B cell (primary cell): ENCODE measurements around the gene RASSF4. TPM values are rescaled to one million over a fixed set of nuclear protein-coding genes. Genes with fewer than 3 reads are reported as not detected.

Experiments used
- ATAC-seq: fragments of 200-7000 bp; cut with Tn5 transposase; one replicate; pipeline ENCODE4 v1.10.0; 2021; ENCODE audit warnings: low read depth, mild to moderate bottlenecking, moderate number of reproducible peaks, moderate library complexity
- CTCF ChIA-PET: fragments of 350-600 bp; sonication (Branson Sonifier 250); formaldehyde crosslinking; loops from one replicate; lab custom pipeline; 2021; ENCODE audit warnings: antibody characterized with exemption, inconsistent platforms; lab: Charles Lee
- POLR2A ChIA-PET: fragments of 350-600 bp; sonication (Branson Sonifier 250); formaldehyde crosslinking; loops from one replicate; lab custom pipeline; 2021; ENCODE audit warnings: antibody characterized with exemption; lab: Charles Lee
- DNase-seq: peaks from one replicate; pipeline ENCODE4 v3.0.0; 2013
- H2AFZ ChIP-seq: 2 replicates; pipeline ENCODE4 v1.6.1; 2012; ENCODE audit warnings: mild to moderate bottlenecking, low read depth, low read length; ENCODE audit not compliant: insufficient read depth, poor library complexity, severe bottlenecking
- H3K27ac ChIP-seq, 2 donors: 1 replicate in 1 of 2; 2 replicates in 1 of 2; pipeline ENCODE4 v1.5.1; 2012 to 2013; ENCODE audit warnings: low read length in 2 of 2, mild to moderate bottlenecking in 2 of 2, moderate library complexity in 1 of 2
- H3K27me3 ChIP-seq, 4 experiments: fragments of 200-600 bp in 1 of 4; sonication (generic) in 1 of 4; replicated peaks in 1 of 4; 1 replicate in 2 of 4; 2 replicates in 2 of 4; pipeline versions ENCODE4 v1.6.1 to v1.7.0; 2013 to 2016; ENCODE audit warnings: low read length in 3 of 4, mild to moderate bottlenecking in 2 of 4, mixed read lengths in 1 of 4, moderate library complexity in 1 of 4; ENCODE audit not compliant: insufficient read depth in 4 of 4, control insufficient read depth in 3 of 4; ENCODE audit errors: control extremely low read depth in 1 of 4
- H3K36me3 ChIP-seq, 2 experiments: replicated peaks in 1 of 2; 1 replicate in 1 of 2; 2 replicates in 1 of 2; pipeline versions ENCODE4 v1.6.1 to v1.7.1; 2013; ENCODE audit warnings: low read length in 1 of 2; ENCODE audit not compliant: insufficient read depth in 2 of 2, control insufficient read depth in 1 of 2; ENCODE audit errors: control extremely low read depth in 1 of 2, extremely low read depth in 1 of 2
- H3K4me1 ChIP-seq, 2 donors: fragments of 200-600 bp in 1 of 2; sonication (generic) in 1 of 2; 1 replicate in 1 of 2; 2 replicates in 1 of 2; pipeline versions ENCODE4 v1.5.1 to v1.6.1; 2013 to 2017; ENCODE audit warnings: low read length in 2 of 2; ENCODE audit not compliant: control insufficient read depth in 2 of 2, insufficient read depth in 2 of 2
- H3K4me2 ChIP-seq: replicated peaks from 2 replicates; pipeline ENCODE3; 2012; ENCODE audit warnings: mild to moderate bottlenecking, low read depth, low read length; ENCODE audit not compliant: poor library complexity, severe bottlenecking
- H3K4me3 ChIP-seq, 5 experiments: fragments of 200-600 bp in 1 of 5; sonication (generic) in 1 of 5; 1 replicate in 3 of 5; 2 replicates in 2 of 5; pipeline versions ENCODE4 v1.5.1 to v1.7.0; 2011 to 2016; ENCODE audit warnings: low read length in 4 of 5, mild to moderate bottlenecking in 4 of 5, low read depth in 2 of 5, control low read depth in 1 of 5, moderate library complexity in 1 of 5; ENCODE audit not compliant: insufficient read depth in 1 of 5; ENCODE audit errors: control extremely low read depth in 1 of 5, extremely low read depth in 1 of 5
- H3K79me2 ChIP-seq: fragments of 200-600 bp; sonication (generic); one replicate; pipeline ENCODE4 v1.6.0; 2016; ENCODE audit warnings: low read length; ENCODE audit not compliant: control insufficient read depth, insufficient read depth
- H3K9ac ChIP-seq: fragments of 200-600 bp; sonication (generic); 2 replicates; pipeline ENCODE4 v1.6.1; 2017; ENCODE audit warnings: mild to moderate bottlenecking, low read length, moderate library complexity
- H3K9me3 ChIP-seq, 3 donors: one replicate each; pipeline versions ENCODE4 v1.6.1 to v1.7.1; 2013; ENCODE audit warnings: low read length in 2 of 3; ENCODE audit not compliant: control insufficient read depth in 2 of 3, insufficient read depth in 1 of 3; ENCODE audit errors: control extremely low read depth in 1 of 3
- H4K20me1 ChIP-seq: 2 replicates; pipeline ENCODE4 v1.6.0; 2012; ENCODE audit warnings: mild to moderate bottlenecking, low read length; ENCODE audit not compliant: insufficient read depth, control insufficient read depth, poor library complexity, severe bottlenecking
- H3K27ac Mint-ChIP-seq: one replicate; pipeline ENCODE4 v1.8.0; 2021; ENCODE audit warnings: mixed read lengths
- H3K27me3 Mint-ChIP-seq: one replicate; pipeline ENCODE4 v1.8.0; 2021; ENCODE audit warnings: mixed read lengths
- H3K4me1 Mint-ChIP-seq: one replicate; pipeline ENCODE4 v1.8.0; 2021; ENCODE audit warnings: mixed read lengths
- H3K4me3 Mint-ChIP-seq: one replicate; pipeline ENCODE4 v1.8.0; 2021; ENCODE audit warnings: mixed read lengths
- H3K9me3 Mint-ChIP-seq: one replicate; pipeline ENCODE4 v1.8.0; 2022; ENCODE audit warnings: mixed read lengths; ENCODE audit not compliant: insufficient read depth
- CTCF ChIP-seq: fragments of 200-600 bp; IDR thresholded peaks from one replicate; pipeline ENCODE4 v1.8.0; 2022; ENCODE audit warnings: antibody characterized with exemption, mild to moderate bottlenecking
- EZH2 ChIP-seq: IDR thresholded peaks from 2 replicates; pipeline ENCODE4 v1.6.1; 2012; ENCODE audit warnings: borderline replicate concordance, low read depth, mild to moderate bottlenecking, moderate library complexity, low read length; ENCODE audit not compliant: insufficient read depth, poor library complexity, severe bottlenecking
- WGBS: methylation state at CpG from one replicate; pipeline ENCODE4 v1.1.5; 2013; ENCODE audit warnings: missing lambda C conversion rate; ENCODE audit not compliant: insufficient coverage; 5-methylcytosine and 5-hydroxymethylcytosine counted together
- intact Hi-C: fragments of 100-400 bp; cut with micrococcal nuclease; formaldehyde crosslinking; loops from one replicate; pipeline ENCODE4 v1.10.0; 2022
- polyA plus RNA-seq: library from polyadenylated mRNA; depleted of rRNA; stranded (reverse); fragments of >200 nt; gene quantifications from 2 replicates; pipeline ENCODE4 v1.2.3, GENCODE V29; 2012
- total RNA-seq, 2 donors: library from RNA; stranded (reverse); fragments of 120-200 nt in 1 of 2; gene quantifications; 1 replicate in 1 of 2; 2 replicates in 1 of 2; pipeline versions ENCODE4 v1.2.3 to v1.2.4, GENCODE V29; 2013 to 2022

Gene RASSF4
- total and polyA plus RNA-seq, 2 donors (not counting 1 experiment from before 2014, with no cell fraction given): 1.9 to 2.6 TPM

GRCh38 chr10:44979281-44980191 lies 19.9 kb downstream of the RASSF4 start:
- H3K4me1 Mint-ChIP-seq: peaks cover 5% of the 10 kb centered on the region
- Histone ChIP-seq H3K9me3 (no peaks in the 10 kb centered on the region), H3K4me1 (peaks cover 3 to 15% of the 10 kb centered on the region in 2 donors), H3K9ac (no peak overlapping the region), H3K4me2 (no peak overlapping the region), H2AFZ (peak overlapping the region; percentile 40), H3K79me2 (no peaks in the 10 kb centered on the region), H3K27me3 (peaks cover 0 to 9% (median 0%) of the 10 kb centered on the region in 4 experiments), H3K36me3 (no peaks in the 10 kb centered on the region), H3K4me3 (no peak overlapping the region), H4K20me1 (no peaks in the 10 kb centered on the region), H3K27ac (no peak overlapping the region)
- intact Hi-C loops: no loop called here
- no peak for ATAC-seq
- H3K4me3 Mint-ChIP-seq: no peak overlapping the region
- DNase-seq: no peak
- no peak overlapping the region for H3K27ac Mint-ChIP-seq
- POLR2A ChIA-PET: no interaction called here
- no peak for TF ChIP-seq EZH2
- no peaks in the 10 kb centered on the region for H3K9me3 Mint-ChIP-seq
- 96% methylated on average over 12 of the region's 13 CpGs for WGBS
- CTCF ChIA-PET: interaction anchor here (1.1 to 9.0 kb wide), 2 partner anchors 16 to 47 kb away, joined by 3 to 93 read pairs; no protein-coding TSS in a partner anchor
- no peaks in the 10 kb centered on the region for H3K27me3 Mint-ChIP-seq

GRCh38 chr10:44980309-44981171 lies 20.9 kb downstream of the RASSF4 start:
- TF ChIP-seq EZH2 (no peak), CTCF (no peak)
- no peak overlapping the region for H3K9ac ChIP-seq
- DNase-seq (no peak), ATAC-seq (no peak)
- H3K4me1 Mint-ChIP-seq: peaks cover 2% of the 10 kb centered on the region
- no peaks in the 10 kb centered on the region for H3K27me3 Mint-ChIP-seq
- WGBS: 76% methylated on average over 4 of the region's 14 CpGs
- no peak overlapping the region for H3K27ac ChIP-seq
- no peak overlapping the region for H3K4me2 ChIP-seq
- no peak overlapping the region for H3K27ac Mint-ChIP-seq
- no peaks in the 10 kb centered on the region for H3K36me3 ChIP-seq
- ChIA-PET POLR2A (no interaction called here), CTCF (interaction anchor here (9.0 kb wide), 1 partner anchor 48 kb away, joined by 93 read pairs; no protein-coding TSS in a partner anchor)
- H2AFZ ChIP-seq: no peak overlapping the region
- H4K20me1 ChIP-seq: no peaks in the 10 kb centered on the region
- no peaks in the 10 kb centered on the region for H3K79me2 ChIP-seq
- no peak overlapping the region for H3K4me3 Mint-ChIP-seq
- H3K4me1 ChIP-seq: peaks cover 0 to 8% of the 10 kb centered on the region in 2 donors
- peaks cover 0 to 8% (median 0%) of the 10 kb centered on the region in 4 experiments for H3K27me3 ChIP-seq
- H3K9me3 ChIP-seq: no peaks in the 10 kb centered on the region
- H3K9me3 Mint-ChIP-seq: no peaks in the 10 kb centered on the region
- intact Hi-C loops: no loop called here
- H3K4me3 ChIP-seq: no peak overlapping the region
